Naive thymus-derived CD8-positive, alpha-beta T cell (primary cell): Measurements from ENCODE around the gene HS3ST5. TPM values are rescaled to one million over a fixed set of nuclear protein-coding genes. Genes with fewer than 3 reads are reported as not detected.

Experiments
- ATAC-seq, 2 donors: fragments of 150-1000 bp; cut with Tn5 transposase in 1 of 2; sonication (Bioruptor Pico), chemical (Tn5 transposase) in 1 of 2; 1 replicate in 1 of 2; 2 replicates in 1 of 2; pipeline ENCODE4 v1.10.0; 2021; ENCODE audit warnings: mild to moderate bottlenecking in 2 of 2, moderate library complexity in 2 of 2
- POLR2A ChIA-PET: fragments of 350-600 bp; sonication (Branson Sonifier 250); formaldehyde crosslinking; loops from one replicate; lab custom pipeline; 2021; ENCODE audit warnings: antibody characterized with exemption; lab: Charles Lee
- DNase-seq, 10 donors: peaks; one replicate each; pipeline versions ENCODE4 v3.0.0 to v3.0.0-alpha.2; 2020 to 2022
- H3K27ac Mint-ChIP-seq, 10 donors: one replicate each; pipeline ENCODE4 v1.8.0; 2020 to 2022; ENCODE audit warnings: mild to moderate bottlenecking in 10 of 10, mixed read lengths in 10 of 10, moderate library complexity in 4 of 10, inconsistent platforms in 1 of 10
- H3K27me3 Mint-ChIP-seq, 5 donors: one replicate each; pipeline ENCODE4 v1.8.0; 2021 to 2022; ENCODE audit warnings: mixed read lengths in 5 of 5
- H3K36me3 Mint-ChIP-seq, 3 donors: one replicate each; pipeline ENCODE4 v1.8.0; 2020 to 2022; ENCODE audit warnings: mixed read lengths in 3 of 3, mild to moderate bottlenecking in 2 of 3, inconsistent platforms in 1 of 3
- H3K4me1 Mint-ChIP-seq, 4 donors: one replicate each; pipeline ENCODE4 v1.8.0; 2021 to 2022; ENCODE audit warnings: mixed read lengths in 4 of 4
- H3K4me3 Mint-ChIP-seq, 10 donors: one replicate each; pipeline ENCODE4 v1.8.0; 2020 to 2022; ENCODE audit warnings: mild to moderate bottlenecking in 10 of 10, mixed read lengths in 10 of 10, moderate library complexity in 6 of 10, inconsistent platforms in 1 of 10
- H3K9me3 Mint-ChIP-seq, 9 donors: one replicate each; pipeline ENCODE4 v1.8.0; 2020 to 2022; ENCODE audit warnings: mixed read lengths in 9 of 9, mild to moderate bottlenecking in 3 of 9, inconsistent platforms in 1 of 9, moderate library complexity in 1 of 9
- polyA plus RNA-seq, 3 donors: library from polyadenylated mRNA; unstranded; fragments of 300-500 nt; fragmentation: Illumina TruSeq; gene quantifications; one replicate each; pipeline ENCODE4 v1.2.3, GENCODE V29; 2021
- total RNA-seq, 8 experiments: library from RNA in 2 of 8; stranded (reverse) in 2 of 8; gene quantifications; one replicate each; pipeline ENCODE4 v1.2.3 and lab custom pipeline; 2021 to 2026

The HS3ST5 gene
- total and polyA plus RNA-seq, 5 experiments from 2014 or later, result not detected

DNA sequence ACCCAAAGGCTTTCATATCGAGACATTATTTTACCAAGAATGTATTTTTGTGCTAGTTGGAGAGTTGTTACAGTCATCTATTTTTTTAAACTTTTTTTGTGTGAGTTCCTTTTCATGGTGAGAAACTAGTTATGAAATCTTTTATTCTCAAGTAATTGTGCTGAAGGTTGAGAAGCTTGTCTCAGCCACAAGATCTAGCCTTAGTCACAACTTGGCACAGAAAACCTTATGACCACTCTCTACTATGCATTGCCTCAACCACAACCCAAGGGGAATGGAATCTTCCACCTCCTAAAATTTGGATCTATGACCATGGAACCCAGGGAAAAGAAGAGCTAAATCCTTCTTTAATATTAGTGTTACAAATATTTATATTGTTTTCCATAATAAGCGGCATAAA is 58.5 kb downstream of the HS3ST5 start:
- no peak overlapping the region for H3K27ac Mint-ChIP-seq
- H3K36me3 Mint-ChIP-seq, result no peaks in the 10 kb centered on the region
- H3K27me3 Mint-ChIP-seq, result peaks cover 0 to 19% (median 4%) of the 10 kb centered on the region in 5 donors
- no peaks in the 10 kb centered on the region for H3K9me3 Mint-ChIP-seq
- ATAC-seq, result no peak
- DNase-seq, result no peak
- H3K4me1 Mint-ChIP-seq, result no peaks in the 10 kb centered on the region
- POLR2A ChIA-PET, result no interaction called here
- no peak overlapping the region for H3K4me3 Mint-ChIP-seq

DNA sequence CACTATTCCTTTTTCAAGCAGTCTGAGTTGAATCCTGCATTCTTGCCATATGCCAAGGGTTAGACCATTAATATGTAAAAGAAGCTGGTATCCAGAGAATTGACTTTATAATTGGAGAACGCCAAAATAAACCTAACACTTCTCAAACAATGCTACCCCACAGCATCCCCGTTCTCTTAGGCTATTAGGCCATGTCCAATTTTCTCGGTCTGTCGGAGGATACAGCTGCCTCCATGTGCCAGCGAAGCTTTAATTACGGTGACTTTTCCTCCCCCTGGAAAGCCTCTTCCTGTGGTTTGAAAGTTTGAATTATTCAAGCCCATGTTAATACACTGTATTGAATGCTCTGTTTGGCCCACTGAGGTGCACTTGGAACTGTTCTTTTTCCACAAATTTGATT is 60.5 kb downstream of the HS3ST5 start:
- Mint-ChIP-seq H3K27ac (no peak overlapping the region), H3K4me3 (no peak overlapping the region), H3K36me3 (no peaks in the 10 kb centered on the region), H3K9me3 (no peaks in the 10 kb centered on the region), H3K27me3 (peaks cover 0 to 20% (median 4%) of the 10 kb centered on the region in 5 donors), H3K4me1 (no peaks in the 10 kb centered on the region)
- POLR2A ChIA-PET, result no interaction called here
- no peak for ATAC-seq
- DNase-seq, result no peak

DNA sequence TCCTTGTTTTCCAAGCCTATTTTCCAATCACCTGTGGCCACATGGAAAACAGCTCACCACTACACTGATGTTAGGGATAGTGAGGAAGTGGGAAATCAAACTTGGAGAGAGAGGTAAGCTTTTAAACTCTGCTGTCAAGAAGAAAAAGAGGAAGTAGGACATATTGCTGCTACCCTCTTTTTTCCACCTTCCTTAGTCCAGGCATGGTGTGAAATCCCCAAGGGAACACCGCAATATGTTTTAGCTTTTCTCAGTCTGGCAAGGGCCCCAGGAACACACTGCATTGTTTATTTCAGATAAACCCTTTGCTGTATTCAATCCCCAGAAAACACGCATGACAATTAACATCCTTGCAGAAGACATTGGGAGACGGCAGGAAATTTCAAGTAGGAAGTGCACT is 61.3 kb downstream of the HS3ST5 start:
- no peak for DNase-seq
- POLR2A ChIA-PET, result no interaction called here
- Mint-ChIP-seq H3K4me3 (no peak overlapping the region), H3K27me3 (peaks cover 0 to 20% (median 4%) of the 10 kb centered on the region in 5 donors), H3K4me1 (no peaks in the 10 kb centered on the region), H3K27ac (no peak overlapping the region), H3K36me3 (no peaks in the 10 kb centered on the region), H3K9me3 (no peaks in the 10 kb centered on the region)
- no peak for ATAC-seq

DNA sequence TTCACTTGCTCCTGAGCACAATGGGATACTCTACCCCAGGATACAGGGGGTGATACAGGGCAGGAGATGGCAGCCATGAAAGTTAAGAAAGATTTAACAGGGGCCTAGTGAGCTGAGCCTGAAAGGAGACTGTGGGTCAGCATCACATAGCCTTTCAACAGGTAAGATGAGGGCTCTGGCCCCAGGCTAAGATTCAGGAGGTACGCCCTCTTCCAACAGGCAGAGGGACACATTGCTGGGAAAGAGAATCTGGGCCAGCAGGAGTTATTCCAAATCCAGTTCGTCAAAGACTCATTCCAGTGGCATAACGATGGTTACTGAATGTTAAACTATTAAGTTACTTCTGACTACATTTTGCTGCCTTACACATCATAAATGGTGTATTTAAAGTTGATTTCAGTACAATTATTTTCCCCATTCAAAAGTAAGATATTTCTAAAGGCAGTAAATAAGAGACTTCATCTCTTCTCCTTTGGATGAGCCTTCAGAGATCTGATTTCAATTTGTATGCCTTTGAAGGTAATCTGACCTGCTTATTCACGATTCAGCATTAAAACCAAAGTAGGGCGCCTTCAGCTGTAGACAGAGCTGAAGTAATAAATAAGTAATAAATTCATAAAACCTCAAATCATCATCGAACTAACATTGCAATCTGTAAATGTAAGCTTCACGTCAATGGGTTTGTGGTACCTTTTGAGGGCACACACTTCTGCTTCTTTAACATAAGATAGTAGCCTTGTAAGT is 62.4 kb downstream of the HS3ST5 start:
- H3K9me3 Mint-ChIP-seq, result no peaks in the 10 kb centered on the region
- DNase-seq (no peak), ATAC-seq (no peak)
- no peak overlapping the region for H3K4me3 Mint-ChIP-seq
- H3K36me3 Mint-ChIP-seq, result no peaks in the 10 kb centered on the region
- no peaks in the 10 kb centered on the region for H3K4me1 Mint-ChIP-seq
- POLR2A ChIA-PET, result no interaction called here
- H3K27ac Mint-ChIP-seq, result peak overlapping the region in 1 of 10 donors; percentile 9
- H3K27me3 Mint-ChIP-seq, result peaks cover 0 to 20% (median 4%) of the 10 kb centered on the region in 5 donors

DNA sequence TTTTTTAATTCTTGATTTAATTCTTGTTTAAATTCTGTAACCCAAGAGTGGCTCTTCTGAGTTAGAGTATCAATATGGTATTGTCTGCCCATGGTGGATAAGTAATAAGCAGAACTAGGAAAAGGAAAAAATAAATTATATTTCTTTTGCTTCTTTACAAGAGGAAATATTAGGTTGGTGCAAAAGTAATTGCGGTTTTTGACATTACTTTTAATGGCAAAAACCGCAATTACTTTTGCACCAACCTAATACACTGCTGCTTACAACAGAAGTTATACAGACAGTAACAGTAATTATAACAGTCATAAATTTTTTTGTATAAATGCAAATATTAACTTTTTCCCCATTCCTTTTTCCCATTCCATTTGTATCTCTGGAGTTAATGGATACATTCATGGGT is 65.6 kb downstream of the HS3ST5 start:
- ATAC-seq, result no peak
- no peaks in the 10 kb centered on the region for H3K9me3 Mint-ChIP-seq
- H3K4me1 Mint-ChIP-seq, result no peaks in the 10 kb centered on the region

DNA sequence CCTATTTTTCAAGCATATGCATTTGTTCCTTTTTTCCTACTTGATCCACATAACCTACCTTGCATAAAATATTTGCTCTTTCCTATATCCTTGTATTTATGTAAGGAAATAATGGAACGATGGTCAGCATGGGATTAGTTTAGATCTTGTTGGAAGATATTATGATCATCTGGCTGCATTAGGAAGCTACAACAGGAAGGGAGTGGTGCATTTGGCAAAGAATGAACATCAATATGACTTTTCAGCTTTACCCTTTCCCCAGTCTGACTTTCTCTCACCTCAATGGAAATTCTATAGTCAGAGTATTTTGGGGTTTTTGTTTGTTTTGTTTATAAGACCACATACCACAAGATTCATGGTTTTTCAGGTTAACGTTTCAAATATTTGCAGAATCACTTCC is 66.0 kb downstream of the HS3ST5 start:
- ATAC-seq, result no peak
- H3K9me3 Mint-ChIP-seq, result no peaks in the 10 kb centered on the region

More for the DNA sequence above, 65.6 kb downstream of the HS3ST5 start:
- H3K27me3 Mint-ChIP-seq, result peaks cover 0 to 20% (median 4%) of the 10 kb centered on the region in 5 donors
- H3K4me3 Mint-ChIP-seq, result no peak overlapping the region
- DNase-seq, result no peak
- POLR2A ChIA-PET, result no interaction called here
- H3K27ac Mint-ChIP-seq, result no peak overlapping the region
- no peaks in the 10 kb centered on the region for H3K36me3 Mint-ChIP-seq

DNA sequence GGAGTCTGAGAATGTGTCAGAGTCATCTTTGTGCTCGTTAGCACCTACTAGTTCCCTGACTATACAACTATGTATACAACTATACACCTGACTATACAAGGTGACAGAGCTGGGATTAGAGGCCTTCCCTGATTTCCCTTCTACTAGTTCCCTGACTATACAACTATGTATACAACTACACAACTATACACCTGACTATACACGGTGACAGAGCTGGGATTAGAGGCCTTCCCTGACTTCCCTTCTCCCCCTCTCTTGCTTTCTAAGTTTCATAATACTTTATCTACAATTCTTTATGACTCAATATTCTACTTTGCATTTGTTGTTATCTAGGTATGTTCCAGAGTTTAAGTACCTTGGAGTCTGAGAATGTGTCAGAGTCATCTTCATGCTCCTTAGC is 68.0 kb downstream of the HS3ST5 start:
- no peaks in the 10 kb centered on the region for H3K4me1 Mint-ChIP-seq
- POLR2A ChIA-PET, result no interaction called here
- H3K27me3 Mint-ChIP-seq, result peaks cover 0 to 7% (median 1%) of the 10 kb centered on the region in 5 donors
- H3K4me3 Mint-ChIP-seq, result no peak overlapping the region
- H3K9me3 Mint-ChIP-seq, result no peaks in the 10 kb centered on the region
- no peak overlapping the region for H3K27ac Mint-ChIP-seq
- ATAC-seq (no peak), DNase-seq (no peak)
- H3K36me3 Mint-ChIP-seq, result no peaks in the 10 kb centered on the region

More for the DNA sequence above, 66.0 kb downstream of the HS3ST5 start:
- no peaks in the 10 kb centered on the region for H3K4me1 Mint-ChIP-seq
- POLR2A ChIA-PET, result no interaction called here
- H3K27ac Mint-ChIP-seq, result no peak overlapping the region
- no peaks in the 10 kb centered on the region for H3K36me3 Mint-ChIP-seq
- DNase-seq, result no peak
- H3K4me3 Mint-ChIP-seq, result no peak overlapping the region
- peaks cover 0 to 18% (median 4%) of the 10 kb centered on the region in 5 donors for H3K27me3 Mint-ChIP-seq

DNA sequence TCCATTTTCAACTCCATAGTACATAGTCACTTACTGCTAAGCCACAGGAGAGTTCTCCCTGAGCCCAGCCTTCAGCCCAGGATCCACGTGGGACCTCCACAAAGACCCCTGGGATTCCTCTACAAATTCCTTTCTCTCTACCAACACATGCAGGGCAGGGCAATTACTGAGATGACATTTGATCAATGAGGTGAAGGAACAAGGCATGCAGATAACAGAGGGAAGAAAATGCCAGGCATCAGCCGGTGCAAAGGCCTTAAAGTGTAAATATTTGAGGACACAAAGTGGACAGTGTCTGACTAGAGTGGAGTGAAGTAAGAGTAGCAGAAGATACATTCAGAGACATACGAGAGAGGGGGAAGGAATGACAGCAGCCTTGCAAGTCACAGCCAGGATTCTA is 70.2 kb downstream of the HS3ST5 start:
- H3K27me3 Mint-ChIP-seq, result no peaks in the 10 kb centered on the region
- no peak overlapping the region for H3K27ac Mint-ChIP-seq
- ATAC-seq (no peak), DNase-seq (no peak)
- H3K9me3 Mint-ChIP-seq, result peaks cover 0 to 7% (median 0%) of the 10 kb centered on the region in 9 donors
- POLR2A ChIA-PET, result no interaction called here
- no peaks in the 10 kb centered on the region for H3K36me3 Mint-ChIP-seq
- no peaks in the 10 kb centered on the region for H3K4me1 Mint-ChIP-seq
- H3K4me3 Mint-ChIP-seq, result no peak overlapping the region

DNA sequence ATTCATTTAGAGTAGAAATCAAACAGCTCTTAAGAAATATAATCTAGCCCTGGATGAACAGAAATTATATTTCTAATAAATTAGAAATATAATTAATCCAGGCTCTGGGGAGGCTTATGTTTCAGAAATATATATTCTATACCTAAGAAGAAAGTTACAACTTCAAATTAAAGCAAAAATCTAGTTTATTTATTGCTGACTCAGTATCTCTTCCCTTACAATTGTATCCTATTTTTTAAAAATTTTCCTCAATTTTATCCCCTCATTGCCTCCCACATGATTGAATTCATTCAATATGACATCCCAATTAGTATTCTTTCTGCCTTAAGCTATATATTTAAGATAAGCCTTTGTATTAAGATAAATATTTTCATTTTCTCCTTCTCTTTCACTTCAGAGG is 71.4 kb downstream of the HS3ST5 start:
- no peak overlapping the region for H3K4me3 Mint-ChIP-seq
- DNase-seq, result no peak
- POLR2A ChIA-PET, result no interaction called here
- H3K27ac Mint-ChIP-seq, result no peak overlapping the region
- no peak for ATAC-seq
- H3K9me3 Mint-ChIP-seq, result peaks cover 0 to 7% (median 0%) of the 10 kb centered on the region in 9 donors
- H3K36me3 Mint-ChIP-seq, result no peaks in the 10 kb centered on the region
- no peaks in the 10 kb centered on the region for H3K27me3 Mint-ChIP-seq
- H3K4me1 Mint-ChIP-seq, result no peaks in the 10 kb centered on the region

DNA sequence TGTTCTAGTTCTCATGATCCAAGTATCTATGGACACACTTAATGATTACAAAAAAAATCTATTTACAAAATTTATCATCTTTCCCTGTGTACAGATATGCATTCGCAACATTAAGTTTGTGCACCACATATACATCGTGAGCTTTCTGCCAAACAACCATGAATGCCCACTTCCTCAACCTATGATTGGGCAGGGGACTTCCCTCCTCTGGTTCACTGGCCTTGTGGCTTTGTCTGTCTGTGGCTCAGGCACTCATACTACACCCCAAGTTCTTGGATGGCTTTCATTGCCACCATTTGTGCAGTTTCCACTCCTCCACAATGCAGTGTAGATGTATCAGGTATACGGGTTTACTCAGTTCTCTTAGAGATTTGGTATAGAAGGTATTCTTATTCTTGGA is 74.9 kb downstream of the HS3ST5 start:
- ATAC-seq (no peak), DNase-seq (no peak)
- Mint-ChIP-seq H3K4me3 (no peak overlapping the region), H3K27ac (no peak overlapping the region), H3K9me3 (peaks cover 0 to 8% (median 2%) of the 10 kb centered on the region in 9 donors), H3K36me3 (no peaks in the 10 kb centered on the region), H3K27me3 (peaks cover 0 to 4% (median 0%) of the 10 kb centered on the region in 5 donors), H3K4me1 (no peaks in the 10 kb centered on the region)
- POLR2A ChIA-PET, result no interaction called here

DNA sequence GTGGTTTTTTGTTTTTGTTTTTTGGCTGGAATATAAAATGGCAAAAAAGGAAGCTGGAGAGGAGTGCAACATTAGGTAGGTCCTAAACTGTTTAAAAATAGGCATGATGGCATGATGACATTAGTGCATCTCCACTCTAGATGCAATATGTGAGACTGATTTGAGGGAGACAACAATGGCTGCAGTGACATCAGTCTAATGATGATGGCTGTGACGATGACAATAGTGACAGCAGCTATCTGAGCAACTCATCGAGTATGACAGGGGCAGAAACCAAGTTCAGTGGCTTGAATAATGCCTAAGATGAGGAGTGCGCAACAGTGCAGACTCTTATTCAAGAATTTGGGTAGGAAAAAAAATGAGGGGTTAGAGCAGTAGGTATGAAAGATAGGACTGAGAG is 82.0 kb downstream of the HS3ST5 start:
- Mint-ChIP-seq H3K9me3 (peaks cover 0 to 7% (median 2%) of the 10 kb centered on the region in 9 donors), H3K4me1 (no peaks in the 10 kb centered on the region), H3K27ac (no peak overlapping the region), H3K27me3 (peaks cover 0 to 6% (median 4%) of the 10 kb centered on the region in 5 donors), H3K4me3 (no peak overlapping the region), H3K36me3 (no peaks in the 10 kb centered on the region)
- no peak for DNase-seq
- ATAC-seq, result no peak
- POLR2A ChIA-PET, result no interaction called here

DNA sequence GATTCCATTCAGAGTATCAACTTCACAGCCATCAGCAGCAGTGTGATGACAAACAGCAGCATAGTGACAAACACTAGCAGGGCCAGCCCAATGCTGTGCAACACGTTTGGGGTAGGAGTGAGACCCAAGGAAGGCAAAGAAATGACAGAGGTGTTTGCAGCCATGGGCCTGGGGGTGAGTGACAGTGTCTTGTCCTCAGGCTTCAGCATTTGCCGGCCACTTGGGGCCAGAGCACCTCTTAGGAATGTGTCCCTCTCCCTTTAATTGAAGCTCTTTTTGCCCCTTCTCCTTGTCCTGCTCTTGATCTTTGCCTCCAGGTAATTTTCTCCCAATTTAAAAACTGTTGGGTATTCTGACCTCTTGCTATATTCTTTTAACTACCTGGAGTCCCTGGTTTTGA is 84.4 kb downstream of the HS3ST5 start:
- POLR2A ChIA-PET, result no interaction called here
- H3K4me1 Mint-ChIP-seq, result no peaks in the 10 kb centered on the region
- ATAC-seq (no peak), DNase-seq (no peak)
- peaks cover 0 to 5% (median 0%) of the 10 kb centered on the region in 3 donors for H3K36me3 Mint-ChIP-seq
- H3K27ac Mint-ChIP-seq, result no peak overlapping the region
- H3K9me3 Mint-ChIP-seq, result peaks cover 0 to 9% (median 6%) of the 10 kb centered on the region in 9 donors
- no peak overlapping the region for H3K4me3 Mint-ChIP-seq
- peaks cover 0 to 10% (median 0%) of the 10 kb centered on the region in 5 donors for H3K27me3 Mint-ChIP-seq

DNA sequence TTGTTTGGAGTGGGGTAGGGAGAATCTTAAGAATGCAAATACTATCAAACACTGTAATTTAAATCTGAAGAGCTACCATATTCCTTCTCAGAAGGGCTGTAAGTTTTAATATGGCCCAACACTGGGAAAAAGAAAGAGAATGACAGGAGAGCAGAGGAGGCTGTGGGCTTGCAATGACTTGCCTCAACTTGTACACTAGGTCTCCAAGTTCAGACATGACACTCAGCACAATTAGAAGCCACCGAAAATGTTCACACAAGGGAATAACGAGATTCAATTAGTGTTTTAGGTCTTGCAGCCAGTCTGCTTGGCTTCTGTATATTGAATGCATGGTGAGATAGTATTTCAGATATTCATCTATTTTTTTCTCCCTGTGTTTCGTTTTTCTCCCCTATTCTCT is 89.4 kb downstream of the HS3ST5 start:
- no peak overlapping the region for H3K4me3 Mint-ChIP-seq
- H3K4me1 Mint-ChIP-seq, result no peaks in the 10 kb centered on the region
- H3K27me3 Mint-ChIP-seq, result peaks cover 0 to 4% (median 0%) of the 10 kb centered on the region in 5 donors
- peaks cover 0 to 12% (median 4%) of the 10 kb centered on the region in 9 donors for H3K9me3 Mint-ChIP-seq
- DNase-seq (no peak), ATAC-seq (no peak)
- no peak overlapping the region for H3K27ac Mint-ChIP-seq
- POLR2A ChIA-PET, result no interaction called here
- peaks cover 0 to 5% (median 0%) of the 10 kb centered on the region in 3 donors for H3K36me3 Mint-ChIP-seq

DNA sequence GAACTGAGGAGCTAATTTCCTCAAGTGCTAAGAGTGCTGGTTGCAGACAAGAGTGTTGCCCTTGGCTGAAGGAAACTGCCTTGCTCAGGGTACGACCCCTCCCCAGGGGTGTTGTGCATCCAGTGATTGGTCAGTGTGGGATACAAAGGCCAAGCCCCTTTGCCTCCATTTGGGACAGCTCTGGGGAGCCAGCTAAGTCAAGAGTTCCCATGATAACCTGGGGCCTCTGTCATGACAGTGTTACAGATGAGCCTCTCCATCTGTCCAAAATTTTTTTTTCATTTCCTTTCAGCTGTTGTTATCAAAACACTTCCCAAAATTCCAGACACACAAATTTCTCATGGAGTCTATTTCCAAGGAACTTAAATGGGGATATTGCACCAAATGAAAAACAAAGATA is 93.3 kb downstream of the HS3ST5 start:
- no peak for DNase-seq
- H3K4me3 Mint-ChIP-seq, result no peak overlapping the region
- POLR2A ChIA-PET, result no interaction called here

More for the DNA sequence above, 93.3 kb downstream of the HS3ST5 start:
- Mint-ChIP-seq H3K9me3 (peaks cover 0 to 12% (median 2%) of the 10 kb centered on the region in 9 donors), H3K36me3 (peaks cover 0 to 5% (median 0%) of the 10 kb centered on the region in 3 donors), H3K27me3 (peaks cover 0 to 4% (median 0%) of the 10 kb centered on the region in 5 donors), H3K27ac (no peak overlapping the region), H3K4me1 (no peaks in the 10 kb centered on the region)
- no peak for ATAC-seq
